ENCODE data around the gene FAM20C. TPM values are rescaled to one million over a fixed set of nuclear protein-coding genes. Genes with fewer than 3 reads are reported as not detected.
"Not testable (repeated sequence)": the region's sequence is repeated elsewhere in the genome, so short reads cannot be mapped to it uniquely, and the experiment has no call there.

The FAM20C gene
- total RNA-seq, 1 donor from 2014 or later = 119 TPM

GRCh38 chr7:191105-191980 is 1.0 kb upstream of the FAM20C start:
- DNase-seq (ENCODE audit: low read depth) = peak; percentile 83

- no peak for DNase-seq (ENCODE audit: low read depth)
Measured at GRCh38 chr7:192701-193480, 520 bp downstream of the FAM20C start.

GRCh38 chr7:193481-194251 is 1.3 kb downstream of the FAM20C start:
- no peak for DNase-seq (ENCODE audit: low read depth)

- no peak for DNase-seq (ENCODE audit: low read depth)
Measured at GRCh38 chr7:194252-195009, 2.1 kb downstream of the FAM20C start.

GRCh38 chr7:195010-195829 is 2.8 kb downstream of the FAM20C start:
- DNase-seq (ENCODE audit: low read depth) = no peak

GRCh38 chr7:195830-196128 is 3.4 kb downstream of the FAM20C start:
- no peak for DNase-seq (ENCODE audit: low read depth)

- no peak for DNase-seq (ENCODE audit: low read depth)
Measured at GRCh38 chr7:196283-196682, 3.9 kb downstream of the FAM20C start.

- DNase-seq (ENCODE audit: low read depth) = no peak
Measured at GRCh38 chr7:196778-197321, 4.5 kb downstream of the FAM20C start.

- DNase-seq (ENCODE audit: low read depth) = no peak
Measured at GRCh38 chr7:197413-198335, 5.3 kb downstream of the FAM20C start.

- DNase-seq (ENCODE audit: low read depth) = no peak
Measured at GRCh38 chr7:199483-200249, 7.3 kb downstream of the FAM20C start.

GRCh38 chr7:200290-200689 is 7.9 kb downstream of the FAM20C start:
- DNase-seq (ENCODE audit: low read depth) = no peak

- DNase-seq (ENCODE audit: low read depth) = no peak
Measured at GRCh38 chr7:200704-201103, 8.3 kb downstream of the FAM20C start.

- DNase-seq (ENCODE audit: low read depth) = no peak
Measured at GRCh38 chr7:204326-204725, 12.0 kb downstream of the FAM20C start.

- no peak for DNase-seq (ENCODE audit: low read depth)
Measured at GRCh38 chr7:205115-206010, 13.0 kb downstream of the FAM20C start.

- not testable (repeated sequence) for DNase-seq (ENCODE audit: low read depth)
Measured at GRCh38 chr7:206351-206750, 14.0 kb downstream of the FAM20C start.

- DNase-seq (ENCODE audit: low read depth) = no peak
Measured at GRCh38 chr7:207418-208129, 15.2 kb downstream of the FAM20C start.

- no peak for DNase-seq (ENCODE audit: low read depth)
Measured at GRCh38 chr7:208130-208673, 15.8 kb downstream of the FAM20C start.
